Tibial nerve (tissue), 4 donors: ENCODE results near the gene NLGN2. TPM values are rescaled to one million over a fixed set of nuclear protein-coding genes. Genes with fewer than 3 reads are reported as not detected.

Experiments used
- DNase-seq, 2 donors: peaks; one replicate each; pipeline ENCODE4 v3.0.0-alpha.2; 2019; ENCODE audit warnings: low spot score in 2 of 2
- H3K27ac ChIP-seq, 4 donors: fragments of 200-600 bp; sonication (generic) in 3 of 4; one replicate each; pipeline ENCODE4 v1.5.1; 2017 to 2019; ENCODE audit warnings: mild to moderate bottlenecking in 1 of 4
- H3K27me3 ChIP-seq, 2 donors: fragments of 200-600 bp; sonication (generic) in 1 of 2; one replicate each; pipeline versions ENCODE4 v1.5.1 to v1.6.0; 2017 to 2019
- H3K36me3 ChIP-seq, 3 donors: fragments of 200-600 bp; sonication (generic); one replicate each; pipeline ENCODE4 v1.5.1; 2018 to 2019
- H3K4me1 ChIP-seq, 4 donors: fragments of 200-600 bp; sonication (generic) in 3 of 4; one replicate each; pipeline ENCODE4 v1.5.1; 2017 to 2019
- H3K4me3 ChIP-seq, 4 donors: fragments of 200-600 bp; sonication (generic) in 3 of 4; one replicate each; pipeline ENCODE4 v1.5.1; 2017 to 2019; ENCODE audit warnings: mild to moderate bottlenecking in 1 of 4, moderate library complexity in 1 of 4
- H3K9me3 ChIP-seq, 4 donors: fragments of 200-600 bp; sonication (generic) in 3 of 4; one replicate each; pipeline ENCODE4 v1.5.1; 2017 to 2019
- EP300 ChIP-seq, 2 donors: sonication (generic); formaldehyde crosslinking; IDR thresholded peaks; one replicate each; pipeline ENCODE4 v1.6.1; 2017; ENCODE audit warnings: antibody characterized with exemption in 2 of 2, mild to moderate bottlenecking in 1 of 2
- POLR2A ChIP-seq, 2 donors: fragments of 450-650 bp; IDR thresholded peaks; one replicate each; pipeline ENCODE4 v1.6.1; 2017; ENCODE audit warnings: antibody characterized with exemption in 2 of 2, mild to moderate bottlenecking in 2 of 2, moderate library complexity in 2 of 2
- WGBS, 2 donors: methylation state at CpG; one replicate each; pipeline ENCODE4 v1.1.5; 2018; 5-methylcytosine and 5-hydroxymethylcytosine counted together
- total RNA-seq, 4 donors: library from RNA; depleted of rRNA; stranded (reverse); fragments of >200 nt; gene quantifications; one replicate each; pipeline ENCODE4 v1.1.0, GENCODE V29; 2016
- TF ChIP-seq, protein P1 (sequence below), 5 experiments: fragments of 200-600 bp in 3 of 5; fragments of 450-650 bp in 2 of 5; sonication (generic) in 3 of 5; IDR thresholded peaks; one replicate each; pipeline ENCODE4 v1.5.1; 2016 to 2019; ENCODE audit warnings: antibody characterized with exemption in 5 of 5, mild to moderate bottlenecking in 3 of 5, moderate library complexity in 2 of 5

The NLGN2 gene
- total RNA-seq, 4 donors from 2014 or later = 14.4 to 32.4 (median 23.9) TPM

DNA sequence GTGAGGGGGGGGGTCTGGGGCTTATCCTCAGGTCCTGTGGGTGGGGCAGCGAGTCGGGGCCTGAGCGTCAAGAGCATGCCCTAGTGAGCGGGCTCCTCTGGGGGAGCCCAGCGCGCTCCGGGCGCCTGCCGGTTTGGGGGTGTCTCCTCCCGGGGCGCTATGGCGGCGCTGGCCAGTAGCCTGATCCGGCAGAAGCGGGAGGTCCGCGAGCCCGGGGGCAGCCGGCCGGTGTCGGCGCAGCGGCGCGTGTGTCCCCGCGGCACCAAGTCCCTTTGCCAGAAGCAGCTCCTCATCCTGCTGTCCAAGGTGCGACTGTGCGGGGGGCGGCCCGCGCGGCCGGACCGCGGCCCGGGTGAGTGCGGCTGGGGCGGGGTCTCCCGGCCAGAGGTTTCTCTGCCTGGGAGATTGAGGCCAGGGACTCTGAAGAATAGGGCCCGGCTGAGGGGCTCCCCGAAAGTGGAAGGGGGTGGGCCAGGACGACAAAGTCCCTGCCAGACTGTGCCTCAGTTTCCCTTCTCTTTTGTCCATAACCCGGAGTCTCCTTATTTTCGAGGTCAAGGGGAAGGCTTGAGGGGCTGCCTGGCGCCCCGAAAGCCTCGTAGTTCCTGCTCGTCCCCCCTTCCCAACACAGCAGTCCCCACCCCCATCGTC, 31.9 kb downstream of the NLGN2 start, which contains the start of gene FGF11:
Gene FGF11 (plus strand): TSS at position 51 of the 651 bp plus-strand sequence. CDS start 109 bp downstream, at position 160.
- no peaks in the 10 kb centered on the region for H3K36me3 ChIP-seq
- DNase-seq = no peak
- peak within 1 kb of the TSS; percentile 8 to 51 (median 28) for H3K4me3 ChIP-seq
- H3K27ac ChIP-seq = peak within 1 kb of the TSS in 2 of 4 donors; percentile 25 to 70
- peaks cover 0 to 71% of the 10 kb centered on the region in 2 donors for H3K27me3 ChIP-seq
- WGBS, 2 donors = 1 to 3% methylated on average over 13 to 23 of the region's 50 CpGs
- peaks cover 0 to 65% (median 36%) of the 10 kb centered on the region in 4 donors for H3K4me1 ChIP-seq
- TF ChIP-seq, protein P1, sequence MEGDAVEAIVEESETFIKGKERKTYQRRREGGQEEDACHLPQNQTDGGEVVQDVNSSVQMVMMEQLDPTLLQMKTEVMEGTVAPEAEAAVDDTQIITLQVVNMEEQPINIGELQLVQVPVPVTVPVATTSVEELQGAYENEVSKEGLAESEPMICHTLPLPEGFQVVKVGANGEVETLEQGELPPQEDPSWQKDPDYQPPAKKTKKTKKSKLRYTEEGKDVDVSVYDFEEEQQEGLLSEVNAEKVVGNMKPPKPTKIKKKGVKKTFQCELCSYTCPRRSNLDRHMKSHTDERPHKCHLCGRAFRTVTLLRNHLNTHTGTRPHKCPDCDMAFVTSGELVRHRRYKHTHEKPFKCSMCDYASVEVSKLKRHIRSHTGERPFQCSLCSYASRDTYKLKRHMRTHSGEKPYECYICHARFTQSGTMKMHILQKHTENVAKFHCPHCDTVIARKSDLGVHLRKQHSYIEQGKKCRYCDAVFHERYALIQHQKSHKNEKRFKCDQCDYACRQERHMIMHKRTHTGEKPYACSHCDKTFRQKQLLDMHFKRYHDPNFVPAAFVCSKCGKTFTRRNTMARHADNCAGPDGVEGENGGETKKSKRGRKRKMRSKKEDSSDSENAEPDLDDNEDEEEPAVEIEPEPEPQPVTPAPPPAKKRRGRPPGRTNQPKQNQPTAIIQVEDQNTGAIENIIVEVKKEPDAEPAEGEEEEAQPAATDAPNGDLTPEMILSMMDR (IDR thresholded peaks at IDR 0.05) = no peak
- H3K9me3 ChIP-seq = no peaks in the 10 kb centered on the region

DNA sequence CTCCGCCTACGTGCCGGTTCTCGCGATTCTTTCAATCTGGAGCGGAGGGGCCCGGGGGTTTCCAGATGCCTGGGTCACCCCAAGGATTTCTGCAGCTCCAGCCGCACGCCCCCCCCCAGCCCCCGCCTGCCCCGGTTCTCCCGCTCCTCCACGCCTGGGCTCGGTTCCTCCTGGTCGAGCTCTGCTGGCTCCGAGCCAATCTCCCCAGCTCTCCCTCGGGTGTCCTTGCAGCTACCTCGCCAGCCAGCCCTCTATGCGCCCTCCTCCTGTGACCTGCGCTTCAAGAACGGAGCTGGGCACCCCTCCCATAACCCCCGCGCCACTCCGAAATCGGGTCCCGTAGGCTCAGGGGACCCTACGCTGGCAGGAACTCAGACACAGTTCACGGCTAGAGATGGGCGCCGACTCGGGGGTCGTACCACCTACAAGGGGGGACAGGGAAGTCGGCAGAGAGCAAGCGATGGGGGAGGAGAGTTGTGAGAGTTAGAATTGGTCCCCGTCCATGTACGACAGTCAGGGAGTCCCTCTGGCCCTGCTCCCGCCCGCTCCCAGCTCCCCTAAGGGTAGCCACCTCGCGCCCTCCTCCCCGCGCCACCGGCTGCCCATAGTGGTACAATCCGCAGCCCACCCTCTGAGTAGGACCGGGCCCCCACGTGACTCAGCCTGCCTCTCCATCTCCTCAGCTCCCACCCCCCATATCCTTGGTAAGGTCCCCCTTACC, 32.6 kb downstream of the NLGN2 start:
- peak overlapping the region in 2 of 4 donors; percentile 2 to 25 for H3K27ac ChIP-seq
- 2 to 3% methylated on average over 41 to 44 of the region's 46 CpGs for WGBS, 2 donors
- no peak for DNase-seq
- H3K9me3 ChIP-seq = no peaks in the 10 kb centered on the region
- peaks cover 0 to 78% of the 10 kb centered on the region in 2 donors for H3K27me3 ChIP-seq
- no peaks in the 10 kb centered on the region for H3K36me3 ChIP-seq
- H3K4me1 ChIP-seq = peaks cover 0 to 68% (median 38%) of the 10 kb centered on the region in 4 donors
- peak overlapping the region; percentile 7 to 41 (median 28) for H3K4me3 ChIP-seq
- no peak for TF ChIP-seq EP300 (IDR thresholded peaks at IDR 0.05)
- TF ChIP-seq POLR2A (IDR thresholded peaks at IDR 0.05) = no peak
- TF ChIP-seq, protein P1 (IDR thresholded peaks at IDR 0.05) = no peak

DNA sequence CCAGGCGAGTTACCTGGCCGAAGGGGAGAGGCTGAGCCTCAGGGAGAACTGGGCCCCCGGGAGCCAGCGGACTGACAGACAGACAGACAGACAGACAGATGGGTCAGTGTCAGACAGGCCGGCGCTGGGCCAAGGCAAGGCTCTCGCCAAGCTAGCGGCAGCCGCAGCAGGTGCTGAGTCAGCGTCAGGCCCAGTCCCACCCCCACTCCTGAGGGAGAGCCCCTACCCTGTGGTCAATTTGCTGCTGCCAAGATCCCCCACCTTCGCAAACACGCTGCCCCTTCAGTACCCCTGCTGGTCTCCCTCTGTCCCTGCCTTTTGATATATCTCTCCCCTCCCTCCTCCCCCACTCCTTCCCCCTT, 33.2 kb downstream of the NLGN2 start:
- Histone ChIP-seq H3K4me3 (no peak overlapping the region), H3K9me3 (no peaks in the 10 kb centered on the region), H3K4me1 (peaks cover 0 to 68% (median 40%) of the 10 kb centered on the region in 4 donors), H3K27me3 (peaks cover 0 to 81% of the 10 kb centered on the region in 2 donors), H3K36me3 (no peaks in the 10 kb centered on the region), H3K27ac (peak overlapping the region in 1 of 4 donors; percentile 2)
- no peak for DNase-seq
- TF ChIP-seq POLR2A (IDR thresholded peaks at IDR 0.05) = no peak
- TF ChIP-seq EP300 (IDR thresholded peaks at IDR 0.05) = no peak
- TF ChIP-seq, protein P1 (IDR thresholded peaks at IDR 0.05) = no peak
- 7 to 16% methylated on average over 10 to 12 of the region's 12 CpGs for WGBS, 2 donors

DNA sequence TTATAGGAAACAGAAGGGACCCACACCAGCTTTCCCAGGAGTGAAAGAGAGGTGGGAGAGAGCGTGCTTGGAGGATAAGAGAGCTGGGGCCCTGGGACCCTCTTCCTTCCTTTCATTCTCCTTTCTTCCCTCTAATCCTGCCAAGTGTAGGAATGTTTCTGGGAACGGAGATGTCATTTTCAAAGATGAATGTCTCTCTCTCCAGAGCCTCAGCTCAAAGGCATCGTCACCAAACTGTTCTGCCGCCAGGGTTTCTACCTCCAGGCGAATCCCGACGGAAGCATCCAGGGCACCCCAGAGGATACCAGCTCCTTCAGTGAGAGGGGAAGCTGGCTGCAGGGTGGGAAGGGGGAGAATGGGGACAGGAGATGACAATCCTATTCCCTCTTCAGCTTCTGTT, 33.6 kb downstream of the NLGN2 start:
- no peak overlapping the region for H3K4me3 ChIP-seq
- peaks cover 0 to 81% of the 10 kb centered on the region in 2 donors for H3K27me3 ChIP-seq
- no peak for DNase-seq
- H3K9me3 ChIP-seq = no peaks in the 10 kb centered on the region
- no peaks in the 10 kb centered on the region for H3K36me3 ChIP-seq
- peaks cover 0 to 68% (median 38%) of the 10 kb centered on the region in 4 donors for H3K4me1 ChIP-seq
- no peak for TF ChIP-seq EP300 (IDR thresholded peaks at IDR 0.05)
- no peak for TF ChIP-seq POLR2A (IDR thresholded peaks at IDR 0.05)
- TF ChIP-seq, protein P1 (IDR thresholded peaks at IDR 0.05) = no peak
- 41 to 57% methylated on average over 7 of the region's 7 CpGs for WGBS, 2 donors
- no peak overlapping the region for H3K27ac ChIP-seq

DNA sequence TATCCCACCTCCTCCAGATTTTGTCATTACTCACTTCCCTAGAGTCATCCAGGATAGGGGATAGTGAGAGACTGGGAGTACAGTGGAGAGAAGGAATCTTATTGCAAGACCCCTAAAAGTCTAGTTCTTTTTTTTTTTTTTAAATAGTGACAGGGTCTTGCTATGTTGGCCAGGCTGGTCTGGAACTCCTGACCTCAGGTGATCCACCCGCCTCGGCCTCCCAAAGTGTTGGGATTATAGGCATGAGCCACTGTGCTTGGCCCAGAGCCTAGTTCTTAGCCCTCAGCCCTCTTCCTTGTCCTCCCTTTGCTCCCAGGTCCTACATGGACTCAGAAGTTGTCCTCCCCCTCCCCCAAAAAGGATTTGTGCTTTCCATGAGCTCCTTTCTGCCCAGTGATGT, 34.5 kb downstream of the NLGN2 start:
- H3K27me3 ChIP-seq = peaks cover 0 to 84% of the 10 kb centered on the region in 2 donors
- no peak for DNase-seq
- H3K36me3 ChIP-seq = no peaks in the 10 kb centered on the region
- H3K9me3 ChIP-seq = no peaks in the 10 kb centered on the region
- WGBS, 2 donors = 87 to 100% methylated on average over 2 of the region's 2 CpGs
- TF ChIP-seq, protein P1 (IDR thresholded peaks at IDR 0.05) = no peak
- TF ChIP-seq EP300 (IDR thresholded peaks at IDR 0.05) = no peak
- TF ChIP-seq POLR2A (IDR thresholded peaks at IDR 0.05) = no peak
- H3K4me1 ChIP-seq = peaks cover 0 to 66% (median 37%) of the 10 kb centered on the region in 4 donors
- no peak overlapping the region for H3K27ac ChIP-seq
- no peak overlapping the region for H3K4me3 ChIP-seq
